ENCODE results near the gene RFC2.

- TF ChIP-seq, protein P1, sequence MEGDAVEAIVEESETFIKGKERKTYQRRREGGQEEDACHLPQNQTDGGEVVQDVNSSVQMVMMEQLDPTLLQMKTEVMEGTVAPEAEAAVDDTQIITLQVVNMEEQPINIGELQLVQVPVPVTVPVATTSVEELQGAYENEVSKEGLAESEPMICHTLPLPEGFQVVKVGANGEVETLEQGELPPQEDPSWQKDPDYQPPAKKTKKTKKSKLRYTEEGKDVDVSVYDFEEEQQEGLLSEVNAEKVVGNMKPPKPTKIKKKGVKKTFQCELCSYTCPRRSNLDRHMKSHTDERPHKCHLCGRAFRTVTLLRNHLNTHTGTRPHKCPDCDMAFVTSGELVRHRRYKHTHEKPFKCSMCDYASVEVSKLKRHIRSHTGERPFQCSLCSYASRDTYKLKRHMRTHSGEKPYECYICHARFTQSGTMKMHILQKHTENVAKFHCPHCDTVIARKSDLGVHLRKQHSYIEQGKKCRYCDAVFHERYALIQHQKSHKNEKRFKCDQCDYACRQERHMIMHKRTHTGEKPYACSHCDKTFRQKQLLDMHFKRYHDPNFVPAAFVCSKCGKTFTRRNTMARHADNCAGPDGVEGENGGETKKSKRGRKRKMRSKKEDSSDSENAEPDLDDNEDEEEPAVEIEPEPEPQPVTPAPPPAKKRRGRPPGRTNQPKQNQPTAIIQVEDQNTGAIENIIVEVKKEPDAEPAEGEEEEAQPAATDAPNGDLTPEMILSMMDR (tag by site-specific recombination; IDR thresholded peaks at IDR 0.05): no peak
- TF ChIP-seq, protein P2, sequence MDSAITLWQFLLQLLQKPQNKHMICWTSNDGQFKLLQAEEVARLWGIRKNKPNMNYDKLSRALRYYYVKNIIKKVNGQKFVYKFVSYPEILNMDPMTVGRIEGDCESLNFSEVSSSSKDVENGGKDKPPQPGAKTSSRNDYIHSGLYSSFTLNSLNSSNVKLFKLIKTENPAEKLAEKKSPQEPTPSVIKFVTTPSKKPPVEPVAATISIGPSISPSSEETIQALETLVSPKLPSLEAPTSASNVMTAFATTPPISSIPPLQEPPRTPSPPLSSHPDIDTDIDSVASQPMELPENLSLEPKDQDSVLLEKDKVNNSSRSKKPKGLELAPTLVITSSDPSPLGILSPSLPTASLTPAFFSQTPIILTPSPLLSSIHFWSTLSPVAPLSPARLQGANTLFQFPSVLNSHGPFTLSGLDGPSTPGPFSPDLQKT (IDR thresholded peaks at IDR 0.05; ENCODE audit: borderline replicate concordance, low read depth, low read length): no peak
- TF ChIP-seq ZNF280D (tag by site-specific recombination; IDR thresholded peaks at IDR 0.05) (no peak), ATF2 (tag by site-specific recombination; IDR thresholded peaks at IDR 0.05; ENCODE audit: low read depth) (no peak), ZNF112 (tag by site-specific recombination; IDR thresholded peaks at IDR 0.05) (no peak), ZXDB (tag by site-specific recombination; IDR thresholded peaks at IDR 0.05) (no peak), ZNF629 (tag by site-specific recombination; IDR thresholded peaks at IDR 0.05) (no peak)
Measured at GRCh38 chr7:74282748-74283459, 28.7 kb upstream of the RFC2 start.
